NT2/D1 (cell line): ENCODE measurements around the gene KIF27.
"Not testable (repeated sequence)": the region's sequence is repeated elsewhere in the genome, so short reads cannot be mapped to it uniquely, and the experiment has no call there.

ENCODE experiments used
- SUZ12 ChIP-seq: IDR thresholded peaks from 2 replicates; pipeline ENCODE4 v1.6.1; 2011; ENCODE audit not compliant: insufficient read length, insufficient read depth; ENCODE audit errors: extremely low read depth
- YY1 ChIP-seq: IDR thresholded peaks from 2 replicates; pipeline ENCODE4 v1.6.1; 2011; ENCODE audit not compliant: insufficient read length, insufficient read depth

GRCh38 chr9:83824986-83825623 is 96.1 kb downstream of the KIF27 start:
- TF ChIP-seq YY1, SUZ12: not testable (repeated sequence)
